T47D (cell line): ENCODE measurements around the gene SLC66A3.
"Not testable (repeated sequence)": the region's sequence is repeated elsewhere in the genome, so short reads cannot be mapped to it uniquely, and the experiment has no call there.

ENCODE experiments used
- DNase-seq, 2 experiments: peaks; one replicate each; pipeline versions ENCODE4 v3.0.0 to v3.0.0-alpha.2; 2011 to 2012; ENCODE audit warnings: low read depth in 1 of 2, low spot score in 1 of 2
- JUND ChIP-seq: IDR thresholded peaks from 2 replicates; pipeline ENCODE4 v1.6.1; 2012; ENCODE audit warnings: low read depth
- in situ Hi-C: cut with HindIII; loops from 2 replicates; pipeline ENCODE4 v1.10.0; 2016; ENCODE audit warnings: low sequenced_read_pairs, low pct_unique_long_range_greater_than_20kb

The SLC66A3 gene

GRCh38 chr2:11159574-11160170, 4.4 kb downstream of the SLC66A3 start:
- DNase-seq: no peak
- in situ Hi-C loops: no loop called here
- no peak for TF ChIP-seq JUND

- TF ChIP-seq JUND: no peak
- in situ Hi-C loops: no loop called here
- no peak for DNase-seq
Measured at GRCh38 chr2:11160256-11160655, 5.0 kb downstream of the SLC66A3 start.

- no peak for DNase-seq
- TF ChIP-seq JUND: no peak
- in situ Hi-C loops: no loop called here
Measured at GRCh38 chr2:11160731-11161455, 5.6 kb downstream of the SLC66A3 start.

DNA sequence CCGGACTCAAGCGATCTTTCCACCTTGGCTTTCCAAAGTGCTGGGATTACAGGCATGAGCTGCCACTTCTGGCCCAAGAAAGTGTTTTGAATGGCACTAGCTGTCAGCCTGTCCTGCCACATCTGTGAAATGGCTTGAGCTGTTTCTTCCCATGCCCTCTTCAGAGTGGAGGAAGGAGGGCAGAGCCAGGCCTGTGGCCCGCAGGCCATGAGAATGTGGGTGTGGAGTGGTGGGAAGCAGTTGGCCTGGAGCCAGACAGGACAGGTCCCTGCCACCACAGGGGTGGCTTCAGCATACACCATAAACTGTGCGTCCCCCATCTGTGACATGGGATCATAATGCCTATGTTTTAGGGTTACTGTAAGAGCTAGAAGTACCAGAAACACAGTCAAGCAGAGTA, 6.5 kb downstream of the SLC66A3 start:
- DNase-seq: no peak
- in situ Hi-C loops: no loop called here
- TF ChIP-seq JUND: no peak

DNA sequence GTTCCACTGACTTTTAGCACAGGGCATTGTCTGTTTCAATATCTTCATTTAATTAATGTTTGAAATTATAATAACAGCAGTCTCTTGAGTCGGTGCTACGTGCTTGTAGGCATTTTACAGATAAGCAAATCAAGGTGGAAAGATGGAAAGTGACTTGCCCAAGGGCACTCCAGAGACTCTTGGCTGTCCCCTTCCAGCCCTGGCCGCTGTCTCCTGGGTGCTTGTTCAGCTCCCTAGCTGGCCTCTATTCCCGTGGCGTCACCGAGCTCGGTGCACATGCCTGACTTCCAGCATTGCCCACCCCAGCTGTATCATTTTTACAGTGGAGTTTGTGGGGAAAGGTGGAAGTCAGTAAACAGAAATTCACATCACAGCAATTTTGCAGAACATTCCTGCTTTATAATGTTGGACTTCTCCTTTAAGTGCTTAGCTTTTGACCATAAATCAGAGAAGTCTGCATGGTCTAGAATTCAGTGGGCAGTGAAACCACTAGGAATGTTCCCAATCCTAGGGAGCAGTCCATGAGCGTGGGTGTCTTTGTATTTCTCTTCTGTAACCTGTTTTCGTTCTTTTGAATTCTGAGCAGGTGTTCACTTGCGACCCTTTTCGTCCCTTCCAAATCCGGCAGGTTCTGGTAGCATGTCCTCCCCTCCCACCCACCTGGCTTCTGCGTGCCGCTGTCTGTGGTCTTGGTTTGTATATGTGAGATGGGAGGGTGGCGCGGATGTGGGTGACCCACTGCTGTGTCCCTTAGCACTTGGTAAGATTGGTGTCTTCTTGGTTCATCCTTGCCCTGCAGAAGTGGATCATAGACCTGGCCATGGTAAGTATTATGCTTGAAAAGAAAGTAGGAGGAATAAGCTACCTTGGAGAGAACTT, 8.4 kb downstream of the SLC66A3 start:
- DNase-seq: no peak
- TF ChIP-seq JUND: no peak
- in situ Hi-C loops: no loop called here

DNA sequence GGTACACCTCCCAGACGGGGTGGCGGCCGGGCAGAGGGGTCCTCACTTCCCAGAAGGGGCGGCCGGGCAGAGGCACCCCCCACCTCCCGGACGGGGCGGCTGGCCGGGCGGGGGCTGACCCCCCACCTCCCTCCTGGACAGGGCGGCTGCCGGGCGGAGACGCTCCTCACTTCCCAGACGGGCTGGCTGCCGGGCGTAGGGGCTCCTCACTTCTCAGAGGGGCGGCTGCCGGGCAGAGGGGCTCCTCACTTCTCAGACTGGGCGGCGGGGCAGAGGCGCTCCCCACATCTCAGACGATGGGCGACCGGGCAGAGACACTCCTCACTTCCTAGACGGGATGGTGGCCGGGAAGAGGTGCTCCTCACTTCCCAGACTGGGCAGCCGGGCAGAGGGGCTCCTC, 9.8 kb downstream of the SLC66A3 start:
- DNase-seq, in situ Hi-C loops: not testable (repeated sequence)

GRCh38 chr2:11166476-11166875, 11.2 kb downstream of the SLC66A3 start:
- in situ Hi-C loops: no loop called here
- no peak for DNase-seq
- TF ChIP-seq JUND: no peak

DNA sequence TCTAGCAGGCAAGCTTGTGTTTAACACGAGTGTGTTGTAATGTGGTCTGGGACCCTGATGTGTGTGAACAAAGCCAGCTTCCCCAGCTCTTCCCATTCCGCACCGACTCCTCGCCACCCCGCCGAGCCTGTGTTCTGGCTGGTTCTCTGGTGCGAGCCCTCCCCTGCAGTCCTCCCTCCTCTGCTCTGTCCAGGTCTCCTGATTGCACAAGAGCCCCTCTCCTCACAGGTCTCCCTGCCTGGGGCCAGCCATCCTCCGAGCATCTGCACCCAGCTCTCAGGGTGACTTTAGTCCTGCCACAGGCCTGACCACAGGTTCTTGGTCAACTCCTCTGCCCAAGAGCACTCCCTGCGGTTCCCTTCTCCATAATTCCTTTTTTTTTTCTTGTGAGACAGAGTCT, 13.2 kb downstream of the SLC66A3 start:
- in situ Hi-C loops: no loop called here
- no peak for TF ChIP-seq JUND
- DNase-seq: no peak

GRCh38 chr2:11169333-11169732, 14.1 kb downstream of the SLC66A3 start:
- no peak for DNase-seq
- in situ Hi-C loops: no loop called here
- no peak for TF ChIP-seq JUND

DNA sequence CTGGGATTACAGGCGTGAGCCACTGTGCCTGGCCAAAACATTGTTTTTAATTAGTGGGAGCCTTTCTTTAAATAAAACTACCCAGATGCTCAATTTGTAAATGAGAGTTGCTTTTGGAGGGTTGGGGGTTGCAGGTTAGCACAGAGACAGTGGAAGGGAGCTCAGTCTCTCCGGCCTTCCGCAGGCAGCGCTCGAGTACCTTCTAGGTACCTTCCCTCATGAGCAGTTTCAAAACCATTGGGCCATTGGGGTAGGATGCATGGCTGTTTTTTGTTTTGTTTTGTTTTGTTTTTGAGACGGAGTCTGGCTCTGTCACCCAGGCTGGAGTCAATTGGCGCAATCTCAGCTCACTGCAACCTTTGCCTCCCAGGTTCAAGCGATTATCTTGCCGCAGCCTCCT, 19.0 kb downstream of the SLC66A3 start:
- no peak for TF ChIP-seq JUND
- DNase-seq: no peak
- in situ Hi-C loops: no loop called here

GRCh38 chr2:11175293-11175795, 20.1 kb downstream of the SLC66A3 start:
- DNase-seq: no peak
- in situ Hi-C loops: no loop called here
- TF ChIP-seq JUND: no peak

GRCh38 chr2:11177871-11178690, 22.8 kb downstream of the SLC66A3 start:
- no peak for DNase-seq
- in situ Hi-C loops: no loop called here
- TF ChIP-seq JUND: no peak
